ENCODE data around the gene CDNF. TPM values are rescaled to one million over a fixed set of nuclear protein-coding genes. Genes with fewer than 3 reads are reported as not detected.

CDNF gene
- total RNA-seq, 1 experiment from 2014 or later = 0.39 TPM

- Histone ChIP-seq H3K27me3 (ENCODE audit: control insufficient read depth, insufficient read depth, low read length) (no peaks in the 10 kb centered on the region), H3K27ac (ENCODE audit: low read length) (no peak overlapping the region), H3K4me3 (ENCODE audit: low read depth in 2 of 2, low read length in 2 of 2) (no peak overlapping the region), H3K9me3 (ENCODE audit: control insufficient read depth, insufficient read depth, low read depth, low read length) (no peaks in the 10 kb centered on the region), H3K4me1 (ENCODE audit: control insufficient read depth, insufficient read depth, low read length) (no peaks in the 10 kb centered on the region), H3K36me3 (ENCODE audit: control insufficient read depth, insufficient read depth, low read length) (no peaks in the 10 kb centered on the region)
- in situ Hi-C loops (cut with HindIII; ENCODE audit: low pct_unique_long_range_greater_than_20kb, low sequenced_read_pairs) (no loop called here), intact Hi-C loops (cut with micrococcal nuclease; ENCODE audit: unreplicated experiment) (no loop called here)
- ChIA-PET CTCF (no interaction called here), POLR2A (no interaction called here)
- ATAC-seq (no peak), DNase-seq (ENCODE audit: low read depth, low spot score) (no peak)
- no TSS peak for BruUV-seq (replicated peaks)
- TF ChIP-seq CTCF (IDR thresholded peaks at IDR 0.05) (no peak), POLR2AphosphoS5 (IDR thresholded peaks at IDR 0.05; ENCODE audit: low read depth, low read length) (no peak), SIN3A (IDR thresholded peaks at IDR 0.05; ENCODE audit: borderline replicate concordance, insufficient read depth, low read depth, low read length) (no peak), REST (IDR thresholded peaks at IDR 0.05; ENCODE audit: insufficient read depth in 1 of 2, low read depth in 2 of 2, low read length in 1 of 2) (no peak), TCF7L2 (IDR thresholded peaks at IDR 0.05; ENCODE audit: low read depth, low read length) (no peak)
These were observed 11.6 kb downstream of the CDNF start for GRCh38 chr10:14826076-14826829.

- H3K4me3 ChIP-seq (ENCODE audit: low read depth in 2 of 2, low read length in 2 of 2) = no peak overlapping the region
- in situ Hi-C loops (cut with HindIII; ENCODE audit: low pct_unique_long_range_greater_than_20kb, low sequenced_read_pairs) = no loop called here
- TF ChIP-seq CTCF (IDR thresholded peaks at IDR 0.05) (no peak), REST (IDR thresholded peaks at IDR 0.05; ENCODE audit: insufficient read depth in 1 of 2, low read depth in 2 of 2, low read length in 1 of 2) (no peak), TCF7L2 (IDR thresholded peaks at IDR 0.05; ENCODE audit: low read depth, low read length) (no peak), SIN3A (IDR thresholded peaks at IDR 0.05; ENCODE audit: borderline replicate concordance, insufficient read depth, low read depth, low read length) (no peak), POLR2AphosphoS5 (IDR thresholded peaks at IDR 0.05; ENCODE audit: low read depth, low read length) (no peak)
- CTCF ChIA-PET = interaction anchor here (0.6 to 0.7 kb wide), 2 partner anchors 153 to 260 kb away, joined by 3 read pairs; no protein-coding TSS in a partner anchor
- no peaks in the 10 kb centered on the region for H3K27me3 ChIP-seq (ENCODE audit: control insufficient read depth, insufficient read depth, low read length)
- no TSS peak for BruUV-seq (replicated peaks)
- H3K4me1 ChIP-seq (ENCODE audit: control insufficient read depth, insufficient read depth, low read length) = no peaks in the 10 kb centered on the region
- POLR2A ChIA-PET = no interaction called here
- DNase-seq (ENCODE audit: low read depth, low spot score) (no peak), ATAC-seq (no peak)
- no peak overlapping the region for H3K27ac ChIP-seq (ENCODE audit: low read length)
- no peaks in the 10 kb centered on the region for H3K36me3 ChIP-seq (ENCODE audit: control insufficient read depth, insufficient read depth, low read length)
- intact Hi-C loops (cut with micrococcal nuclease; ENCODE audit: unreplicated experiment) = no loop called here
- no peaks in the 10 kb centered on the region for H3K9me3 ChIP-seq (ENCODE audit: control insufficient read depth, insufficient read depth, low read depth, low read length)
These were observed 13.9 kb downstream of the CDNF start for GRCh38 chr10:14823966-14824365.
